ENCODE data around the gene ZNF774. TPM values are rescaled to one million over a fixed set of nuclear protein-coding genes. Genes with fewer than 3 reads are reported as not detected.
"Not testable (repeated sequence)": the region's sequence is repeated elsewhere in the genome, so short reads cannot be mapped to it uniquely, and the experiment has no call there.

Gene ZNF774
- total and polyA plus RNA-seq, 2 of the 8 experiments (the other 6 are each of a cell fraction or from before 2014, with no cell fraction given), result 0.82 to 2.6 TPM

GRCh38 chr15:90347431-90348065 is 4.5 kb upstream of the ZNF774 start:
- H4K5ac ChIP-seq (ENCODE audit: insufficient read length, low read depth, low read length); H4K8ac ChIP-seq (ENCODE audit: extremely low read depth, insufficient read depth, low read length); H3K18ac ChIP-seq (ENCODE audit: extremely low read depth, low read length); H3K23ac ChIP-seq (ENCODE audit: insufficient read length); H4K91ac ChIP-seq (replicated peaks; ENCODE audit: insufficient read length, low read length); H3K27me3 ChIP-seq (replicated peaks in 1 of 4; ENCODE audit: control insufficient read depth in 3 of 4, extremely low read depth in 1 of 4, insufficient read depth in 3 of 4, low read length in 3 of 4); H3K79me2 ChIP-seq (ENCODE audit: control insufficient read depth in 1 of 2, insufficient read depth in 2 of 2, low read length in 2 of 2); DNase-seq (ENCODE audit: low read depth in 1 of 2, low spot score in 2 of 2); H3K4me2 ChIP-seq (ENCODE audit: insufficient read depth in 1 of 2, low read depth in 2 of 2, low read length in 2 of 2); H2BK12ac ChIP-seq (ENCODE audit: low read depth, low read length); H4K20me1 ChIP-seq (replicated peaks in 1 of 2; ENCODE audit: control insufficient read depth in 1 of 2, insufficient read depth in 2 of 2, low read length in 2 of 2); H2BK5ac ChIP-seq (ENCODE audit: low read depth, low read length); H3K4me3 ChIP-seq (ENCODE audit: extremely low read depth in 1 of 4, insufficient read depth in 2 of 4, low read depth in 3 of 4, low read length in 4 of 4); H3K4me1 ChIP-seq (replicated peaks in 1 of 4; ENCODE audit: control insufficient read depth in 3 of 4, insufficient read depth in 4 of 4, low read length in 3 of 4); H2AK5ac ChIP-seq (ENCODE audit: low read depth, low read length); H3K9me3 ChIP-seq (ENCODE audit: insufficient read depth in 2 of 2, low read depth in 1 of 2, low read length in 1 of 2); FAIRE-seq; H3K23me2 ChIP-seq (ENCODE audit: low read depth, low read length); H2AFZ ChIP-seq (ENCODE audit: low read length); H3K27ac ChIP-seq (ENCODE audit: low read depth, low read length); H3K9ac ChIP-seq (replicated peaks in 1 of 4; ENCODE audit: extremely low read depth in 1 of 4, low read depth in 3 of 4, low read length in 3 of 4); H2BK120ac ChIP-seq (replicated peaks; ENCODE audit: low read depth, low read length); H3K36me3 ChIP-seq (ENCODE audit: control insufficient read depth in 2 of 4, insufficient read depth in 4 of 4, low read length in 3 of 4); POLR2A ChIA-PET (ENCODE audit: partially characterized antibody); H3K56ac ChIP-seq (replicated peaks; ENCODE audit: insufficient read length, low read depth, low read length); H3K14ac ChIP-seq (ENCODE audit: insufficient read length); H2BK20ac ChIP-seq (ENCODE audit: low read length); H3K79me1 ChIP-seq (ENCODE audit: low read depth, low read length); H2BK15ac ChIP-seq (ENCODE audit: low read length); H3K4ac ChIP-seq (replicated peaks; ENCODE audit: insufficient read length, low read depth, low read length): not testable (repeated sequence)
- CTCF ChIA-PET (ENCODE audit: partially characterized antibody), result interaction anchor here (0.6 to 2.3 kb wide), 4 partner anchors 28 to 57 kb away, joined by 3 to 10 read pairs (median 3); no protein-coding TSS in a partner anchor
- WGBS, 2 experiments (ENCODE audit: extremely low coverage in 1 of 2, insufficient coverage in 1 of 2, insufficient read length in 1 of 2, insufficient replicate concordance in 2 of 2, low coverage in 1 of 2, low lambda C conversion rate in 2 of 2, missing lambda C conversion rate in 1 of 2), result 84% methylated on average over 1 of the region's 1 CpG; no CpG with 5 or more reads in 1 of the 2 experiments

Measured in H1 (cell line).